IPS-NIHi11 (cell line): ENCODE results near the gene POLR2B.
"Not testable (repeated sequence)": the region's sequence is repeated elsewhere in the genome, so short reads cannot be mapped to it uniquely, and the experiment has no call there.

Experiments
- DNase-seq: peaks from one replicate; pipeline ENCODE4 v3.0.0; 2012; ENCODE audit warnings: mixed read lengths, low spot score

POLR2B gene

GRCh38 chr4:56978750-56979303 lies at the start of gene POLR2B:
Gene POLR2B (plus strand): TSS chr4:56978896. CDS start chr4:56978986, 90 bp downstream.
- peak; percentile 91 for DNase-seq

GRCh38 chr4:56930638-56931037 lies 48.1 kb upstream of the POLR2B start:
- no peak for DNase-seq

GRCh38 chr4:56931924-56932323 lies 46.8 kb upstream of the POLR2B start:
- no peak for DNase-seq

- no peak for DNase-seq
Measured at GRCh38 chr4:56937262-56937661, 41.4 kb upstream of the POLR2B start.

GRCh38 chr4:56939826-56940225 lies 38.9 kb upstream of the POLR2B start:
- not testable (repeated sequence) for DNase-seq

- DNase-seq = no peak
Measured at GRCh38 chr4:56940403-56940802, 38.3 kb upstream of the POLR2B start.

GRCh38 chr4:56940971-56941370 lies 37.7 kb upstream of the POLR2B start:
- DNase-seq = no peak

- no peak for DNase-seq
Measured at GRCh38 chr4:56941403-56941802, 37.3 kb upstream of the POLR2B start.

- DNase-seq = no peak
Measured at GRCh38 chr4:56953680-56954520, 24.8 kb upstream of the POLR2B start.

- peak; percentile 39 for DNase-seq
Measured at GRCh38 chr4:56958111-56958517, 20.6 kb upstream of the POLR2B start.

- DNase-seq = no peak
Measured at GRCh38 chr4:56959100-56959499, 19.6 kb upstream of the POLR2B start.

- DNase-seq = no peak
Measured at GRCh38 chr4:56961107-56961500, 17.6 kb upstream of the POLR2B start.

- DNase-seq = no peak
Measured at GRCh38 chr4:56971383-56971782, 7.3 kb upstream of the POLR2B start.

GRCh38 chr4:56972389-56972788 lies 6.3 kb upstream of the POLR2B start:
- DNase-seq = no peak

- no peak for DNase-seq
Measured at GRCh38 chr4:56972809-56973208, 5.9 kb upstream of the POLR2B start.

- no peak for DNase-seq
Measured at GRCh38 chr4:56973336-56973735, 5.4 kb upstream of the POLR2B start.

GRCh38 chr4:56976283-56976836 lies 2.3 kb upstream of the POLR2B start:
- no peak for DNase-seq

GRCh38 chr4:56976837-56977320 lies 1.8 kb upstream of the POLR2B start:
- peak; percentile 80 for DNase-seq

- peak; percentile 94 for DNase-seq
Measured at GRCh38 chr4:56977321-56978012, 1.2 kb upstream of the POLR2B start, which contains the start of gene NOA1. Gene NOA1 (minus strand): TSS chr4:56977606. CDS start chr4:56977585, 21 bp downstream.

GRCh38 chr4:56979421-56980072 lies 851 bp downstream of the POLR2B start:
- DNase-seq = no peak

GRCh38 chr4:56981795-56982201 lies 3.1 kb downstream of the POLR2B start:
- DNase-seq = no peak

- no peak for DNase-seq
Measured at GRCh38 chr4:56986192-56986591, 7.5 kb downstream of the POLR2B start.
